NCI-H82 treated with DMSO at 0.1 percent for 48 hours (cell line): Measurements from ENCODE around the gene UGT2B15.
"Not testable (repeated sequence)": the region's sequence is repeated elsewhere in the genome, so short reads cannot be mapped to it uniquely, and the experiment has no call there.

Experiments used
- DNase-seq: peaks from one replicate; lab custom pipeline; 2025; ENCODE audit not compliant: unreplicated experiment; lab: John Stamatoyannopoulos, UW

UGT2B15 gene

DNA sequence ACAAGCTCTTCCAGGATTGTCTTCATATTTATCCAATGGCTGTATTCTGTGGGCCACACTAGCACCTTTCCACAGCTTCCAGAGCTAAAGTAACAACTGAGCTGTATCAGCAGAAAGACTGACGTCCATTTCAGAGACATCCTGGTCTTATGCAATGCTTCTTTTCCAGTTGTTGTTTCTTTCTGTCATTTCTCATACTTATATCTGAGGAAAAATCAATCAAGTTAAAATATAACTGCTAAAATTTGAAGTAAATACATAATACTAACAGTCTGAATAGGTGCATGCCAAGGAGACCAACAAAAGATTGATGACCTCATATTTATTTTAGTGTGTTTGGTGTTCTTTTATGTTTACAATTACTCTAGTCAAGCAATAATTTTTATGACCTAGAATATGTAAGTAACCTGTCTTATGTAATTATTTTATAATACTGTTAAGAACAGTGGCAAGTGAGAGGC, at the start of gene UGT2B15:
Gene UGT2B15 (minus strand): TSS at position 174 of the 461 bp plus-strand sequence. CDS start 34 bp downstream, at position 140.
- DNase-seq = not testable (repeated sequence)

DNA sequence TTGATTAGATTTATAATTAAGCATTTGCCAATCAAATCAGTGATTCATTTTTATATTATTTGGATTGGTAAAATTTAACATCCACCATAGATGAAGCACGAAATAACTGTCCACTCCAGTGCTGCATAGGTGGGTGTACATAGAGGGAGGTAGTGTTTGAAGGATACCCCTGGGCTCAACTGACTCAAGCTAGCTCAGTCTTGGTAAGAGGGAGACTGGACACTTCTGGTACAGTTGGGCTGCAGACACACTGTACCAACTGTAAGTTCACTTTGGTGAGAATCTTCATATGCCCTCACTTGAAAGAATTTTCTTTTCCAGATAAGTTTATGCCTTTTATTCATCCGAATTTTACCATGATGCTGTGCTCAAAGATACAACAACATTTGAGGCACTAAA, 48.6 kb upstream of the UGT2B15 start:
- no peak for DNase-seq

DNA sequence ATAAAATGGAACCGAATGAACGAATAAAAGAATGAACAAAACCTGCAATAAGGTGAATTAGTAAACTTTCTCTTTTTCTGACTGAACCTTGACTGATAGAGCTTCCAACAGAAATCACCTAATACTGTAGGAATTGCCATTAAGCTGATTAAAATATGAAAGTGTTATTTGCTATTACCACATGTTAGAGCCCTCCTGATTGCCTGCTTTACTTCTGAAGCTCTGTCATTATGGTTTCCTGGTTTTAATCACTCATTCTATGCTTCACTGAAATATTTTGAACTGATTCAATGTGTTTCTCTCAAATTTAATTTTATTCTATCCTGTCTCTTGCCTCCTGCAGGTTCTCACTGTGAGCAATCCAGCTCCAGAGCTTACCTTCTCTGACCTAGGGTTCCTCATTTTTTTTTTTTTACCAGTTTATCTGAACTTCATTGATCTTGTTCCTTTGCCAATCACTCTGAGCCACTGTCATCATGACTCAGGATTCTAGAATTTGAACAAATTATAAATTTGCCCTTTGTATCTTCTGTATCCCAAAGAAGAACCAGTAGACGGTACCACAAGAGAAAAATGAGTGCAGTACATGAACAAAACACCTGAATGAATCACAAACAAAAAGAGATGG, 48.1 kb upstream of the UGT2B15 start:
- DNase-seq = no peak

DNA sequence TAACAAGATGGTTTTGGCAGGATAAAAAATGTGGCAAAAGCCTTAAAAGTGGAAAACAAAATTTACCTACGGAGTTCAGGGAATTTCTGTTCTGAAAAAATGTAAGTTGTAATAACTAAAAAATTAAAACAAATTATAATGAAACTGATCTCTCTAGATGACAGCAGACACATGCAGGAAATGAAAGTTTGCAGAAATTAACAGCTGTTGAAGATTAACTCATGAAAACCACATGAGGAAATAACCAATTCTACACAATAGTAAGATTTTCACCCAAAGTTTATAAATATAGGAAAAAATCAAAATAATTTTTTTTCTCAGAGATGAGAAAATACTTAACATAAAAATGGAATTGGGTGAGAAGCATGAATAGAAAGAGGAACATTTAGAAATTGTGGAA, 47.5 kb upstream of the UGT2B15 start:
- no peak for DNase-seq

DNA sequence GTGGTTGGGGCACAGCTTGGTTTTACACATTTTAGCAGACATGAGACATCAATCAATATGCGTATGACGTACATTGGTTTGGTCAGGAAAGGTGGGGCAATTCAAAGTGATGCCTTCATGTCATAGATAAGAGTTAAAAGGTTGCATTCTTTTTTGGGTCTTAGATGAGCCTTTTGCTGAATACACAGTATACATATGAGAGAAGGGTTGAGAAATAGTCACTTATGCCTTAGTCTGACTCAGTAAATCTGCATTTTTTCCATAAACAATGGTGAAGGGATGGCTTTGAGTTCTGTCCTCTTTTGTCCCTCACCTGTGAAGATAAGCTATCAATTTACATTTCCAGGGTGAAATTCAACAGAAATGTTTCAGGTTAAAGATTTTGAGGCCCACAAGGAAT, 43.9 kb upstream of the UGT2B15 start:
- no peak for DNase-seq

DNA sequence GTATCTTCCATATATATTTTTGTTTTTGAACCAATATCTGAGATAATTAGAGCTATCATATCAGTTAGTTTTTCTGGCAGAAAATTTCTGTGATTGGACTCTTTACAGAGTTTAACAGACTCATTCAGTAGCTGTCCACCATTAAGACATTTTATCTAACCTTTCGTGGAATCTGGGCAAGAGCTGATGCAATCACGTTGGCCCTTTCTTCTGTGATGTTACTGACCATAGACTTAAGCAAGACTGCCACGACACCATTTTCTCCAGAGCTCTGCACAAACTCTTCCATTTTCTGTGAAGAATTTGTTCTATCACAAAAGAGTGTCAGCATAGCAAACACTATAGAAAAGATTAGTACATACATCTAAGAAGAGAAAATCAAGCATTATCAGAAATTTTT, 41.8 kb upstream of the UGT2B15 start:
- DNase-seq = no peak

DNA sequence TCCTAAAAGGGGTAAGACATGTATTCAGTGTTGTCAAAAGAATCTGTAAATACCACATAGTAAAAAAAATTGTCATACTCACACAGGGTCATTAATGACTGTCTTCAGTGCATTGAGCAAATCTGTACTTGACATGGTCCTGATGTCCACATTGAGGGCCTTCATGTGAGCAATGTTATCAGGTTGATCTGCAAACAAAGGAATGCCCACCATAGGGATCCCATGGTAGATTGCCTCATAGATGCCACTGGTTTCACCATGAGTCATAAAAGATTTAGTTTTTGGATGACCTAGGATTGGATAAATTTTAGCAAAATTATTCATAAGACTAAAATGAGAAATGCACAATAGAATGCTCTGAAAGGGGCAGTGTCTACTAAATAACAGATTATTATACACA, 38.1 kb upstream of the UGT2B15 start:
- DNase-seq = no peak

DNA sequence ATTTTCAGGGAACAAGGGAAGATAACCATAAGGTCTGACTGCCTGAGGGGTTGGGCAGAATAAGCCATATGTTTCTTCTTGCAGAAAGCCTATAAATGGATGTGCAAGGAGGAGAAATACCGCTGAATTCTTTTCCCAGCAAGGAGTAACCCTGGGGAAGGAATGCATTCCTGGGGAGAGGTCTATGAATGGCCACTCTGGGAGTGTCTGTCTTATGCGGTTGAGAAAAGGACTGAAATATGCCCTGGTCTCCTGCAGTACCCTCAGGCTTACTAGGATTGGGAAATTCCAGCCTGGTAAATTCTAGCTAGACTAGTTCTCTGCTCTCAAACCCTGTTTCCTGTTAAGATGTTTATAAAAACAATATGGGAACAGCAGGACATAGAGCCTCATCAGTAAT, 32.7 kb upstream of the UGT2B15 start:
- DNase-seq = not testable (repeated sequence)

DNA sequence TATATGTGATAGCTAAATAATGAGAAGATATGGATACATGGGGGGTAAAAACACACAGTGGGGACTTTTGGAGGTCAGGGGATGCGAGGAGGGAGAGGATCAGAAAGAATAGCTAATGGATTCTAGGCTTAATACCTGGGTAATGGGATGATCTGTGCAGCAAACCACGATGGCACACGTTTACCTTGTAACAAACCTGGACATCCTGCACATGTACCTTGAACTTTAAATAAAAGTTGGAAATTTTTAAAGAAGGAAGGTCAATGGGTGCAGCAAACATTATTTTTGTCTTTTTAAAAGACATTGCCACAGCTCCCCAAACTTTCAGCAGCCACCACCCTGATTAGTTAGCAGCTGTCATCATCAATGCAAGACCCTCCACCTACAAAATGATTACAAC, 29.7 kb upstream of the UGT2B15 start:
- no peak for DNase-seq

DNA sequence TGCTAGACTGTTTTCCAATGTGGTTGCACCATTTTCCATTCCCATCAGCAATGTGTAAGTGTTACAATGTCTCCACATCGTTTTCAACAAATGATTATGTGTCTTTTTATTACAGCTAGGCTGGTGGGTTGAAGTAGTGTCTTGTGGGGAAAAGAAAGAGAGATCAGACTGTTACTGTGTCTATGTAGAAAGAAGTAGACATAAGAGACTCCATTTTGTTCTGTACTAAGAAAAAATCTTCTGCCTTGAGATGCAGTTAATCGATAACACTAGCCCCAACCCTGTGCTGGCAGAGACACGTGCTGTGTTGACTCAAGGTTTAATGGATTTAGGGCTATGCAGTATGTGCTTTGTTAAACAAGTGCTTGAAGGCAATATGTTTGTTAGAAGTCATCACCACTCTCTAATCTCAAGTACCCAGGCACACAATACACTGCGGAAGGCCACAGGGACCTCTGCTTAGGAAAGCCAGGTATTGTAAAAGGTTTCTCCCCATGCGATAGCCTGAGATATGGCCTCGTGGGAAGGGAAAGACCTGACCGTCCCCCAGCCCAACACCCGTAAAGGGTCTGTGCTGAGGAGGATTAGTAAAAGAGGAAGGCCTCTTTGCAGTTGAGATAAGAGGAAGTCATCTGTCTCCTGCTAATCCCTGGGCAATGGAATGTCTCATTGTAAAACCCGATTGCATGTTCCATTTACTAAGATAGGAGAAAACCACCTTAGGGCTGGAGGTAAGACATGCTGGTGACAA, 23.0 kb upstream of the UGT2B15 start:
- no peak for DNase-seq

DNA sequence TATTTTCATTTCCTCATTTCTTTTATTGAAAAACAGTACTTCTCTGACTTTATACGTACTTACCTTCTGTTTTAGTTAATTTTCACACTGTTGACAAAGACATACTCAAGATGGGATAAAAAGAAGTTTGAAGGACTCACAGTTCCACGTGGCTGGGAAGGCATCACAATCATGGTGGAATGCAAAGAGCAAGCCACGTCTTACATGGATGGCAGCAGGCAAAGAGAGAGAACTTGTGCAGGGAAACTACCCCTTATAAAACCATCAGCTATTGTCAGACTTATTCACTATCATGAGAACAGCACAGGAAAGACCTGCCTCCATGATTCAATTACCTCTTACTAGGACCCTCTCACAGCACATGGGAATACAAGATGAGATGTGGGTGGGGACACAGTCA, 20.7 kb upstream of the UGT2B15 start:
- no peak for DNase-seq

DNA sequence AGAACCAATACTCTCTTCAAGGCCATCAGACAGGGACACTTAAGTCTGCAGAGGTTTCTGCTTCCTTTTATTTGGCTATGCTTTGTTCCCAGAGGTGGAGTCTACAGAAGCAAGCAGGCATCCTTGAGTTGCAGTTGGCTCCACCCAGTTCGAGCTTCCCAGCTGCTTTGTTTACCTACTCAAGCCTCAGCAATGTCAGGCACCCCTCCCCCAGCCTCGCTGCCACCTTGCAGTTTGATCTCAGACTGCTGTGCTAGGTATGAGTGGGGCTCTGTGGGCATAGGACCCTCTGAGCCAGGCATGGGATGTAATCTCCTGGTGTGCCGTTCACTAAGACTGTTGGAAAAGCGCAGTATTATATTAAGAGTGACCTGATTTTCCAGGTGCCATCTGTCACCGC, 12.6 kb upstream of the UGT2B15 start:
- DNase-seq = no peak

DNA sequence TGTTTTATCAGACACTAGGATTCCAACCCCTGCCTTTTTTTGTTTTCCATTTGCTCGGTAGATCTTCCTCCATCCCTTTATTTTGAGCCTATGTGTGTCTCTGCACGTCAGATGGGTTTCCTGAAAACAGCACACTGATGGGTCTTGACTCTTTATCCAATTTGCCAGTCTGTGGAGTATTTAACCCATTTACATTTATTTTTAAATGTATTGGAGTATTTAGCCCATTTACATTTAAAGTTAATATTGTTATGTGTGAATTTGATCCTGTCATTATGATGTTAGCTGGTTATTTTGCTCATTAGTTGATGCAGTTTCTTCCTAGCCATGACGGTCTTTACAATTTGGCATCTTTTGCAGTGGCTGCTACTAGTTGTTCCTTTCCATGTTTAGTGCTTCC, 10.8 kb upstream of the UGT2B15 start:
- not testable (repeated sequence) for DNase-seq

DNA sequence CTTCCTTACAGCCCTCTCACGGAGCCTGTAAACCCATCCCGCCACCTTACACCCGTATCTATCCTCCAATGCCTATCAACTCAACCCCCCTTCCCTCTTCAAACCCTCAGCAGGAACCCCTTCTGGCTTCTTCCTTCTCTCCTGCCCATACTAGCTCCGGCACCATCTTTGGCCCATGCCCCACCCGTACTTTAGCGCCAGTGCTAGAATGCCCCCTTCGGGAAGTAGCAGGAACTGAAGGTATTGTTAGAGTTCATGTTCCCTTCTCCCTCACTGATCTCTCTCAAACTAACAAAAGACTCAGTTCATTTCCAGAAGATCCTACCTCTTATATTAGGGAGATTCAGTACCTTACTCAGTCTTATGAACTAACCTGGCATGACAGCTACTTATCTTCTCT, 2.7 kb upstream of the UGT2B15 start:
- DNase-seq = no peak

DNA sequence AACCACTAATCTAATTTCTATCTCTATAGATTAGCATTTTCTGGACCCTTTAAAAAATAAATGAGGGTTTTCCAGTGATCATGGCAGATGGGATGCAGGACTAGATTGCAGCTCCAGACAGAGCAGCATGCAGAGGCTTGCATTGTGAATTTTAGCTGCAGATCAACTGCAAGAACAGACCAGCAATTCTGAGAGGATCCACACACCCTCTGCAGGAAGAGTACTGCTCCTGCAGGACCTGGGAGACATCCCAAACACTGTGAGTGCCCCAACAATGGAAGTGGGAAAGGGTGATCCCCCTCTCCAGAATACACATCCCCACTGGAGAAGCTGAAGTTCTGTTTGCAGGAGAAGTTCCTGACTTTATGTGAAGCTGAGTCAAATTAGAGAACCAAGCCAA, 765 bp upstream of the UGT2B15 start:
- DNase-seq = not testable (repeated sequence)

DNA sequence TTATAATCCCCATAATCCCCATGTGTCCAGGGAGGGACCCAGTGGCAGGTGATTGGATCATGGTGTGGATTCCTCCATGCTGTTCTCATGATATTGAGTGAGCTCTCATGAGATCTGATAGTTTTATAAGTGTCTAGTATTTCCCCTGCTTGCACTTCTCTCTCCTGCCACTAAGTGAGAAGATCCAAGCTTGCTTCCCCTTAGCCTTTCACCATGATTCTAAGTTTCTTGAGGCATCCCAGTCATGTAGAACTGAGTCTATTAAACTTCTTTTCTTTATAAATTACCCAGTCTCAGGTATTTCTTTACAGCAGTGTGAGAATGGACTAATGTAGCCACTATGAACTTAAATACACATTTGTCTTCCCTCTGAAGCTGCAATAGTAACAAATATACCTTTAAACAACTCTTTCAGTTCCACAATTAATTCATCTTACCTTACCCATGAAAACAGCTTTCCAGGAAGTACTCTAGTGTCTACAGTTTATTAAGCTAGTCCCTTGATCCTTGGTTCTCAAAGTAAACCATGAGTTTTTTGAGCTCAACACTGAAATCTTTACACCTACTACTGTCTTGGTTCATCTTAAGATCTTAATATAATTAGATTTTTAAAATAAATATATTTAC, 1.8 kb downstream of the UGT2B15 start:
- DNase-seq = not testable (repeated sequence)

DNA sequence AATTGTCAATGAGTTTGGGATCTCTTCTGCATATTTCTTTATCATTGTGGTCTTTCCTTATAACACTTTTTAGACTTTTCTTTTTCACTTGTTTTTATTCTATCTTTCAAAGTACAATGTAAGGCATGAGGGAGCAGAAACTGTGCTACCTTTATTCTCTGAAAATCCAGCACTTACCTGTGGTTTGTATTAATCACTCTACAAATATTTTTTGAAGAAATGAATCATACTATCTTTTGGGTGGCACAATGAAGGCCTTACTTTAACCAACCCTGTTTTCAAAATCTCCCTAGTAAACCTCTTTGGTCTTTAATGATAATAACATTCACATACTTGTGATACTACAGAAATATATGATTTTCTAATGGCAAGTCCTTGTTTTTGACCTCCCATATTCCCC, 2.9 kb downstream of the UGT2B15 start:
- not testable (repeated sequence) for DNase-seq

DNA sequence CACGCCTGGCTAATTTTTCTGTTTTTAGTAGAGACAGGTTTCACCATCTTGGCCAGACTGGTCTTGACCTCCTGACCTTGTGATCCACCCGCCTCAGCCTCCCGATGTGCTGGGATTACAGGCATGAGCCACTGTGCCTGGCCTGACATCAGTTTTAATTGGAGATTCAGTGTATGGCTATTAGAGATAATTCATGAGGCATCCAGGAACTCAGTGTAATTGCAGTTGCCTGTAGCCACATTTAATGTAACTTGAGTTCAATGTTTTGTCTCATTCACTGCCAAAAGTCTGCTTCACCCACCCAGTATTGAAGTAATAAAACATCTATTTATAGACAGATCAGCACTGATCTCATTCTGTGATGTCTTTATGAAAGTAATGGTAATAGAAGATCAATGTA, 5.7 kb downstream of the UGT2B15 start:
- not testable (repeated sequence) for DNase-seq

DNA sequence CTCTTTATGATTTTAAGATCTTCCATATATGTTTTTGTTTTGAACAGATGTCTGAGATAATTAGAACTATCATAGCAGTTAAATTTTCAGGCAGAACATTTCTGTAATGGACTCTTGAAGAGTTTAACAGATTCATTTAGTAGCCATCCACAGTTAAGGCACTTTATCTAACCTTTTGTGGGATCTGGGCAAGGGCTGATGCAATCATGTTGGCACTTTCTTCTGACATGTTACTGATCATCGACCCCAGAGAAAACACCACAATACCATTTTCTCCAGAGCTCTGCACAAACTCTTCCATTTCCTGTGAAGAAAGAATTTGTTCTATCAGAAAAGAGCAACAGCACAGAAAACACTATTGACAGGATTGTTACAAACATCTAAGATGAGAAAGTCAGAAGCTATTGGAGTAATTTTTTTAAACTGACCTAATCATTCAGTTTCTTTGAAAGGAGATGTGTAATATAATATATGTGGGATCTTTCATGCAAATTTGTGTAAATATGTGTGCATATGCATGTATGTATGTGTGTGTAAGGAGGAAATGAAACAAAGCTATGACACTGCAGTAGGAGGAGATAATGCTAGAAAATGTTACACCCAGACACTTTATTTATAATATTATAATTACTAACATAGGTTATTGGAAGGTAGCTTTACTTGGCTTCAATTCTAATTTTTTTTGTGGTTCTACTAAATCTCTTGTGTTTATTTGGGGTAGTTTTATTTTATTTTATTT, 7.4 kb downstream of the UGT2B15 start:
- not testable (repeated sequence) for DNase-seq

DNA sequence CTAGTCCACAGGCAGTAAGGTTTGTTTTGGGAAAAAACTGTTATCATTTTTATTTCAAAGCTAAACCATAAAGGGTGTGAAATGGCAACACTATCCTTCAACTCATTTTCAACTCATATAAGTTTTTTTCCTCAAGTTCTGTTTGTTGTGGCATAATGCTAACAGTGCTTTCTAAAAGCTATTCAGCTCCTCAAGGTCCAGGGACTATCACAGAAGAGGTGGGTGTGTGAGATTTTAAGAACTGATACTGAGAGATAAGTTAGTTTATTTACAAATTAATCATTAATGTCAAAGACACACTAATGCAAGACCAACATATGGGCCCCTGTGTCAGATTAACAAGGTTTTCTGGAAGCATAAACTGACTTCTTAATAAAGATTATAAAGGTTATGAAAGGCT, 11.8 kb downstream of the UGT2B15 start:
- DNase-seq = no peak

DNA sequence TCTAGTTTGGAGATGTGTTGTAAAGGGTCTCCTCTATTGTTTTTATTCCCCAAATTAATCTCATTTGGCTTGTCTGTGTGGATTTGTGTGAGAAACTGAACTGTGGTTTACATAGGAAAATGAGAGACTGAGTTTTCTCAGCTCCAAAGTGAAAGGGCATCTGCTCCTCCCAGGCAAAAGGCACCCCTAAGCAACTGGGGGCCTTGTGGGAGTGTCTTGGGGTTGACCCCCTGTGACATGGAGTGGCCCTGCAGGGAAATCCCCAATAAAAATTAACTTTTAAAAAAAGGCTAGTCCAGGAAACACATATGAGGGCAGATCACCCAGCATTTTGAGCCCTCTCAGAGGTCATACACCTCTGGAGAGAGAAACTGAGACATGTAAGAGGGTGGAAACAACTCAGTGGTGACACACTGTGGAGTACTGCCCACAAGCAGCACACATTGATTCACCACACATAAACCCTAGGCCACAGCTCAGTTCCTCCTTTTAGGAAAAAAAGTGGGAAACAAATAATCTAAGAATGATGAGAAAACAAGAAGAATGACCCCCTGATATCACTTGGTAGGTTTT, 13.3 kb downstream of the UGT2B15 start:
- DNase-seq = not testable (repeated sequence)
